ENCODE measurements around the gene SCN1A. TPM values are rescaled to one million over a fixed set of nuclear protein-coding genes. Genes with fewer than 3 reads are reported as not detected.

SCN1A gene
- total RNA-seq, 1 donor from 2014 or later: 0.26 TPM

GRCh38 chr2:166163775-166164174, 36.0 kb upstream of the SCN1A start:
- Mint-ChIP-seq H3K4me1 (ENCODE audit: low read depth) (no peaks in the 10 kb centered on the region), H3K9me3 (ENCODE audit: low read depth) (peaks cover 4% of the 10 kb centered on the region), H3K27me3 (no peaks in the 10 kb centered on the region), H3K36me3 (ENCODE audit: insufficient read depth) (no peaks in the 10 kb centered on the region), H3K27ac (no peak overlapping the region), H3K4me3 (ENCODE audit: low read depth) (no peak overlapping the region)
- no peak for DNase-seq (ENCODE audit: low spot score, unreplicated experiment)
- TF ChIP-seq CTCF (IDR thresholded peaks at IDR 0.05; ENCODE audit: unreplicated experiment): no peak

GRCh38 chr2:166158546-166158945, 30.7 kb upstream of the SCN1A start:
- no peak for TF ChIP-seq CTCF (IDR thresholded peaks at IDR 0.05; ENCODE audit: unreplicated experiment)
- no peaks in the 10 kb centered on the region for H3K36me3 Mint-ChIP-seq (ENCODE audit: insufficient read depth)
- no peaks in the 10 kb centered on the region for H3K9me3 Mint-ChIP-seq (ENCODE audit: low read depth)
- no peak for DNase-seq (ENCODE audit: low spot score, unreplicated experiment)
- H3K4me3 Mint-ChIP-seq (ENCODE audit: low read depth): no peak overlapping the region
- no peak overlapping the region for H3K27ac Mint-ChIP-seq
- H3K27me3 Mint-ChIP-seq: peaks cover 7% of the 10 kb centered on the region
- peaks cover 6% of the 10 kb centered on the region for H3K4me1 Mint-ChIP-seq (ENCODE audit: low read depth)

- no peak overlapping the region for H3K27ac Mint-ChIP-seq
- H3K27me3 Mint-ChIP-seq: peaks cover 7% of the 10 kb centered on the region
- H3K4me3 Mint-ChIP-seq (ENCODE audit: low read depth): no peak overlapping the region
- H3K4me1 Mint-ChIP-seq (ENCODE audit: low read depth): peaks cover 6% of the 10 kb centered on the region
- H3K9me3 Mint-ChIP-seq (ENCODE audit: low read depth): no peaks in the 10 kb centered on the region
- TF ChIP-seq CTCF (IDR thresholded peaks at IDR 0.05; ENCODE audit: unreplicated experiment): no peak
- no peak for DNase-seq (ENCODE audit: low spot score, unreplicated experiment)
- no peaks in the 10 kb centered on the region for H3K36me3 Mint-ChIP-seq (ENCODE audit: insufficient read depth)
Observed at GRCh38 chr2:166157578-166157977, 29.8 kb upstream of the SCN1A start.

DNA sequence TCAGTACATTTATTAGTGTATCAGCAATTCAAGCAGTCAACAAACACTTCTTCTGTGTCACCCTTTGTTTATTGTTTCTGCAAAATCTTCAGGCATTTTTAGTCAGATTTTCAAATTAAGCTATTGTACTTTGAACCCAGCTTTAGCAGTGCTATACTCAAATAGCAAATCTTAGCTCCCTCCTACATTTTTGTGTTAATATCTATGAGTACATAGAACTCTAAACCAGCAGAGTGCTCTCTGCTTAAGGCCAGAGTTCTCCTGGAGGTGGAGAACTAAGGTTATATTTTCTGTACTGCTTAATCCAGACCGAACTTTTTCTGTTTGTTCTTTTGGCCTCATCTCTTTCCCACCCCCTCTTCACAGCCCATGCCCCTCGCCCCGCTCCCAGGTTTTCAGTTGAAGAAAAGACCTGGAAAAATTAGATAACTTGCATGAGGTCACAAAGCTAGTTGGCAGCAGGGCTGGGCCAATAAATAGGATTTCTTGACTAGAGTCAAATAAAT, 29.2 kb upstream of the SCN1A start:
- Mint-ChIP-seq H3K4me1 (ENCODE audit: low read depth) (peaks cover 6% of the 10 kb centered on the region), H3K27me3 (peaks cover 7% of the 10 kb centered on the region), H3K36me3 (ENCODE audit: insufficient read depth) (no peaks in the 10 kb centered on the region), H3K4me3 (ENCODE audit: low read depth) (no peak overlapping the region), H3K9me3 (ENCODE audit: low read depth) (no peaks in the 10 kb centered on the region), H3K27ac (no peak overlapping the region)
- DNase-seq (ENCODE audit: low spot score, unreplicated experiment): no peak
- no peak for TF ChIP-seq CTCF (IDR thresholded peaks at IDR 0.05; ENCODE audit: unreplicated experiment)

DNA sequence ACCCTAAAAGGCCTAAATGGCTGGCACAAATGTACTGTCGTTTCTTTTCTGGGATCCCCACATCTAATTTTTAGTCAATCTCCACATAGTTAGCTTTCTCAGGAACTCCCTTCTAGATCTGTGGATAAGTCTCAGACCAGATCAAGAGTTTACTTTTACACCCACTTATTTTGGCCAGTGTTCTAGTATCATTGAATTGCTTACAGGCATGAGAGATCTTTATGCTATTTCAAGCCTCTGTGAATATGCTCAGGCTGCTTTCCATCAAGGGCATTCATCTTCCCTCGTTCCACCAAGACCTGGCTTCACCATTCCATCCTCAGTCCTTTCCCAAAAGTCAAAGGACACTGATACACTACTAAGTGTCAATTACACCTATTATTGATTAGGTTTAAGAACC, 27.8 kb upstream of the SCN1A start:
- H3K36me3 Mint-ChIP-seq (ENCODE audit: insufficient read depth): no peaks in the 10 kb centered on the region
- TF ChIP-seq CTCF (IDR thresholded peaks at IDR 0.05; ENCODE audit: unreplicated experiment): no peak

More for the DNA sequence above, 27.8 kb upstream of the SCN1A start:
- peaks cover 7% of the 10 kb centered on the region for H3K27me3 Mint-ChIP-seq
- H3K4me1 Mint-ChIP-seq (ENCODE audit: low read depth): peaks cover 6% of the 10 kb centered on the region
- DNase-seq (ENCODE audit: low spot score, unreplicated experiment): no peak
- H3K27ac Mint-ChIP-seq: no peak overlapping the region
- no peak overlapping the region for H3K4me3 Mint-ChIP-seq (ENCODE audit: low read depth)
- no peaks in the 10 kb centered on the region for H3K9me3 Mint-ChIP-seq (ENCODE audit: low read depth)
